GM19455 (cell line): ENCODE measurements around the gene PITPNM3.

ENCODE experiments used
- ATAC-seq: cut with Tn5 transposase; IDR thresholded peaks from one replicate; pipeline ENCODE4 v1.9.1; 2021; ENCODE audit not compliant: unreplicated experiment

Gene PITPNM3

DNA sequence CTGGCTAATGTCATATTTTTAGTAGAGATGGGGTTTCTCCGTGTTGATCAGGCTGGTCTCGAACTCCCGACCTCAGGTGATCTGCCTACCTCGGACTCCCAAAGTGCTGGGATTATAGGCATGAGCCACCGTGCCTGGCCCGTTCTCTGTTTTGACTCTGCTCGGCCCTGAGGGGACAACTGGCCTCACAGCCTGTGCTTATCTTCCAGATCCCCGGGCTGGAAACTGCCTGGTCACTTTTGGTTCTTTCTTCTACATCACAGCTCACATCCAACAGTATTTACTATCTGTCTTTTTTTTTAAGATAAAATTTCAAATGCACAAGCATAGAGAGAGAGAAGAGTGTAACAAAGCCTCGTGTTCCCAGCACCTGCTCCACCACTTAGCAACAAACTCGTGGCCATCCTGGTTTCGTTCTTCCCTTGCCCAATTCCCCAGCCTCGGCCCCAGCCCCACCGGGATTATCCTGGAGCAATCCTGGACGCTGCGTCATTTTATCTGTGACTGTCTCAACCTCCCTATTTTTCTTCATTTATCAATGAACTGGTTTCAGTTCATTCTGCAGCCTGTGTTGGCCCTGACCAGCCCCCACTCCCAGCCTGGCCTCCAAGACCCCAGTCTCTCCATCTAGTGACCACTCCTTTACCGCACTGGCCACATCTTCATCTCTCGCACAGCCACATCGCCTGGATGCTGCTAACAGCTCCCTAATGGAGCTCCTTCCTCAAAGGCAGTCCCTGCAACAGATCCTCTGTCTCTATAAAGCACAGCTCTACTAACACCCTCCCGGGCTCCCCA is 91.0 kb downstream of the PITPNM3 start:
- ATAC-seq: no peak

DNA sequence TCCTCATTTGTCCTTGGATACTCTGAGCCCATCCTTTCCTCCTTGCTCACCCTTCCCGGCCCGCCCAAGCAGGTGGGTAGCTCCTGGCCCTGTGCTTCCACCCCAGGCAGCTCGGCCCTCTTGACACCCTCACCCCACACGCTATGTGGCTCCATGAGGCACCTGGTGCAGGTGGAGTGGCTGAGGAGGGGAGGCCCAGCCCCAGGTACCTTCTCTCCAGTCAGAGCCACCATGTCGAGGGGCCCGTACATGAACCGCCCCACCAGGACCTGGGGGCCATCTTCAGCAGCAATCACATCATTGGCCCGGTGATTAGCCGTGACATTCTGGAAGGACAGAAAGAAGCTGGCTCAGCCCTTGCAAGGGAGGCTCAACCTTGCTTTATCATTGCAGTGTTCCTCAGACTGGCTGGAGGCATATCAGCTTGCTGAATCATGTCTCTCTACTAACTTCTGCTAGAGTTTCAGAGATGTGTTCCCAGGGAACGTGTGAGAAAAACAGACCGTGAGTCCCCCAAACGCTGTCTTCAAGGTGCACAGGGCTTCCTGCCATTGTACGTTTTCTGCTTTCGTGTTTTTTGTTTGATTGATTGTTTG is 91.8 kb downstream of the PITPNM3 start:
- no peak for ATAC-seq

DNA sequence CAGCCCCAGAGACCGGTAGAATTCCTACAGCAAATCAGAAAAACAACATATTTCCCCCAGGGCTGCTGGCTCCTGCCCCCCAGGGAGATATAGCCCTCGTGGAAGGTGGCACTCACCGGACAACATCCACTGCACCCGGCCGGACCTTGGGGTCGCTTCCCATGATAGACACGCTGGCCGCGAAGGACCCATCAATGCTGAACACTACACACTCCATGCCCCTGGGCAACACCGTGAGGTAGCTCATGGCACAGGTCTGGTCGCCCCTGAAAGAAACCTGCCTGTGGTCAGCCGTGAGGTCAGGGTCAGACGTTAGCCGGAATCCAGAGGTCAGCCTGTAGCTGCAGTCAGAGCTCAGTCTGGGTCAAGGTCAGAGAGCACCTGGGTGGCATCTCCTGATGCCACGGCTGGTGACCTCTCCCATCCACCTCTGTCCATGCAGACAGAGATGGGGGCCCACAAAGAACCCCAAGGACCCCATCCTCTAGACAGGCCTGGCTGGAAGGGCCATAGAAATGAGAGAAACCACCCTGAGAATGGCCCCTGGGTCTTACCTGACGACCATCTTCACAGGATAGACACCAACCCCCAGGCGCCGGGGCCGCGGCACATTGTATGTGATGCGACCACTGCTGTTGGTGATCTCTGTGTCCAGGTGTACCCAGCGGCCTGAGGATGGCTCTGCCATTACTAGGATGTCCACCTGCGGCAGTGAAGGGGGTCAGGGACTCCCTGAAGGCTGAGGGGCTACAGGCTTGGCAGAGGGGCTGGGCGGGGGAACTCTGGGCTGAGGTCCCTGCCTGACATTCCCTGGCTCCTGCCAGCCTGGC is 92.5 kb downstream of the PITPNM3 start:
- no peak for ATAC-seq

DNA sequence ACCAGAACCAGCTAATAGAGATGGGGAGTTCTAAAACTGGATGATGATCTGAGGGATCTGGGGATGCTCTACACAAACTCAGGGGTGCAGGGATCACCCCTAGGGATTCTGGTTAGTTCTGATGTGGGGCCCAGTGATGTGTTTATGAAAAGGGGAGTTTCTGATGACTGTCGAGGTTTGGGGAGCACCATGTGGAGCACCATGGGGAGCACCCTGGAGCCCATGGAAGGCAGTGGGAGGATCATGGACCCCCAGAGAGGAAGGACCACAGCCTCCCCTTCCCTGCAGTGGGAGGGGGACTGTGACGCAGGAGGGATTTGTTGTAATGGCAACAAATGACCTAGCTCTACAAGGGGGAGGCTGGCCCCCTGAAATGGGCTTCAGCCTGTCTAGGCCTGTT is 93.7 kb downstream of the PITPNM3 start:
- ATAC-seq: no peak

DNA sequence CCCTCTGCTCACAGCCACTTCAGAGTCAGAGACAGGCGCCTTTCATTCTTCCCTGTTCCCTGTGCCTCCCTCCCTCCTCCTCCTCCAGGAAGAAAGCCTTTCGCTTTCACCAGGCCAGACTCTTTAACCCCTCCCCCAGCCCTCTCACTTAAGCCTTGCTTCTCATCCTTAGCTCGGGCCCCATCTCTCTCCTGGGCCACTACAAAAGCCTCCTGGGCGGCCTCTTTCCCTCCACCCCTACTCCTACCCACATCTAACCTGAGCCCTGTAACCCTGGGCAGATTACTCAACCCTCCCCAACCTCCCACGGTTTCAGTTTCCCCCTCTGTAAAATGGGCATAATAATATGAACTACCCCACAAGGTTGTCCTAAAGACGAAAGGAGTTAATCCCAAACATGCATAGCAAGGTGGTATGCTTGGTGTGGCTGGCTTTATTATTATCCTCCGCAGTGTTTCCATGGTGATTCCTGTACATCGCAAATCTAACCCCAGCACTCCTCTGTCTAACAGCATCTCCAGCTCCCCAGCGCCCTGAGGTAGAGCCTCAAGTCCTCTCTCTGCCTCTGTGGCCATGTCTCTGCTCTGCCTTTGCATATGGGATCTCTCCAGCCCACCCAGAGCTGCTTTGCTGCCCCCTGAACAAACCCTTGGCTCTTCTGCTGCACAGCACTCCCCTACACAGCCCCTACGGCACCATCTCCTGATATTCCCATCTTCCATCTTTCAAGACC is 94.4 kb downstream of the PITPNM3 start:
- ATAC-seq: no peak

DNA sequence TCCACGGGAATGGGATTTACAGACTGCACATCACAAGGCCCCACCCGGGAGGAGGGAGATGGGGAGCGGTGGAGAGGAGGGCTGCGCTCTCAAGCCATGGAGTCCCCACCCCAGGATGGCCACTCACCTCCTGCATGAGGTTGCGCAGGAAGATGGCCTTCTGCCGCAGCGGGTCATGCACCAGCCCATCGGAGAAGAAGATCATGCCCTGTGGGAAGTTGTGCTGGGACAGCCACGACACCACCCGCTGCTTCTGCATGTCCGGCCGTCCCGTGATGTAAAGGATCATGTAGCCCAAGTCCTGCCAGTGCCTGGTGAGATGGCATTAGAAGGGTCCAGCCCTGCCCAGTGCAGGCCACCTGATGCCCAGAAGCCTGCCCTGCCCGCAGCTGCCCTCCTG is 95.1 kb downstream of the PITPNM3 start:
- no peak for ATAC-seq

DNA sequence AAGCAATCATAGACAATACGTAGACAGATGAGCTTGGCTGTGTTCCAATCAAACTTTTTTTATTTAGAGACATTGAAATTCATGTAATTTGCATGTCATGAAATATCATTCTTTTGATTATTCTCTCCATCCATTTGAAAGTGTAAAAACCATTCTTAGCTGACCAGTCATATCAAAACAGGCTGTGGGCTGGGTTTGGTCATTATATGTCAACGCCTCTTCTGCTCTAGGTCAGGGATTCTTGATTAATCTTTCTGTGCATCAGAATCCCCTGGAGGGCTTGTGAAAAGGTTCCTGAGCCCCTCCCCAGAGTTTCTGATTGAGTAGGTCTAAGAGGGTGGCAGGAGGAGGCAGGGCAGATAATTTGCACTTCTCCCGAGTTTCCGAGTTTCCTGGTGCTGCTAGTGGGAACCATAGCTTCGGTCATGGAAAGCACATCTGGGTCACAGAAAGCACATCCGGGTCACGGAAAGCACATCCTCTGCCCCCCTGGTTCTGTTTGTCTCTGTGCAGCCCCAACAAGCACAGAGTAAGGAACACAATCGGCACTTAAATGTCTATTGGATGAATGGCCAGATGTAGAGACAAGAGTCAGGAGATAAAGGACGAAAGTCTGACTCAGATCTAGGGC is 95.7 kb downstream of the PITPNM3 start:
- no peak for ATAC-seq

DNA sequence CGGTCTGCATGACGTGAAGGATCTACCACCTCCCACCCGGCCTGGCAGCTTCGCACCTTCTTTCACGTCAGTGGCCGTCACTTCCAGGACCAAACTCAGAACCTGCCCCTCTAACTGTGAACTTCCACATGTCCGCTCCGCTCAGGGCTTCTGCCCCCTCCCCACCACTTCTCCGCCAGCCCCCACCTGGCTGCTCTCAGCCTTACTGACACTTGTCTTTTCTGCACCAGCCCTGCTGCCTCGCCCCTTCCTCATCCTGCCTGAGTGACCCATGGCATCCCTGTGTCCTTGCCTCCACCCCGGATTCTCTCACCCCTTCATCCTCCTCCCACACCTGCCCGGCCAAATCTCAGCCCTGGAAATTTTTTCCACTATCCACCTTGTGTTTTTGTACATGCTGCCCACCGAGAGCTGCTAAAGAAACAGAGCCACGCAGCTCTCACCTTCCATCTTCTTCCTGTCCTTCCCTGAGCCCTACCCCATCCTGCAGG is 97.8 kb downstream of the PITPNM3 start:
- ATAC-seq: no peak

DNA sequence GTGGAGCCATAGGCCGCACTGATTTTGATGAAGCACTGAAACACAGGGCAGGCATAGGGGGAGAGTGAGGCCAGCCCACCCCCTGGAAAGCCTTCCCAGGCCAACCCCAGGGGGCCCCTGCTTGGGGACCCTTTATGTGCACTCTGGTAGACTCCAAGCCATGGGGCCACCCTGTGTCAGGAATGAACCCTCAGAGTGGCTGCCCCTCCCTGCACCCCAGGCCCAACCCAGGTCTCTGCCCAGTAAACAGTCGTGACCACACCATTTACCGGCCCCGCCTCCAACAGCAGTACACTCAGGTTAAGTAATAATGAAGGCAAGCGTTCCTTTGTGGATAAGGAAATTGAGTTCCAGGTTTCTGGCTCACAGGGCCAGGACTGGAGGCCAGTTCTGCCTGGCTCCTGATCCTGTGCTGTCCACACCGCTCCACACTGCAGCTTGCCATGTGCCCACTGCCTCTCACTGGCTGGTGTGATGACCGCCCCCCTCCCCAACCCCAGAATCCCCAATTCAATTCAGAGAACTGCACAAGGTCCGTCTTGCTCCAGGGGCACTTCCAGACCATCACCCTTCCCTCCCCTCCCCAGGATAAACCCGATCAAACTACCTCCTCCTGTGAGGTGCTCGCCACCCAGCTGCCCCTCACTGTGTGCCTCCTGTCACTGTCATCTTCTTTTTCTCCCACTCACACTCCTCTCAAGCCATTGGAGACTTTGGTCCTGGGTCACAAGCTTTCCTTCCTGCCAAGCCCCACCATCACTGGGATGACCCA is 98.5 kb downstream of the PITPNM3 start:
- ATAC-seq: no peak

DNA sequence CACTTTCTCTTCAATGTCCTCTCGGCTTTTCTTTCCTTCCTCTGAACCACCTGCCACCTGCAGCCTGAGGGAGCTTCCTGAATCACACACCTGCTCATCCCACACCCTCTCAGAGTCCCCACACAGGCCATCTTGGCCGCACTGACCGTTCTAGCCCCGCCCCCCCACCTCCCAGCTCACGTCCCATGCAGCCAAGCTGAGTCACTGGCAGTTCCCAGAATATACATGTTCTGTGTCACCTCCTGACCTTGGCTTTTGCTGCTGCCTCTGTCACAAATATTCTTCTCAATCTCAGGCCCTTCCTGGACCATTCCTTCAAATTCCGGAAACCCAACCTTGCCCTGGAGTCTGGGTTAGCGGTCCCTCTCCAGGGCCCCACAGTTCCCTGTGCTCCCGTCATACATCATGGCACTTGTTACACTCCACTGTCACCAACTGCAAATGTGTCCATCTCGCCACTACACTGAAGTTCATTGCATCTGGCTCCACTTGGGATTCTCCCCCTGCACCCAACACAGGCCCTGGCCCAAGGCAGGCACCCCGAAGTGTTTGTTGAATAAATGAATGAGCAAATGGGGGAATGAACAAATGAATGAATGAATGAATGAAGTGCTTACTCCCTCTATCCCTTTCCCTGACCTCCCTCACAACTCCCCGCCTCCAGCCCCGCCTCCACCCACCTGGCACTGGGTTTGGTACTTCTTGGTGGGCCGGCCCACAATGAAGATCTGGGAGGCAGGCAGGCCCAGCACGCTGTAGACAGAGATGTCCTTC is 99.3 kb downstream of the PITPNM3 start:
- ATAC-seq: no peak

DNA sequence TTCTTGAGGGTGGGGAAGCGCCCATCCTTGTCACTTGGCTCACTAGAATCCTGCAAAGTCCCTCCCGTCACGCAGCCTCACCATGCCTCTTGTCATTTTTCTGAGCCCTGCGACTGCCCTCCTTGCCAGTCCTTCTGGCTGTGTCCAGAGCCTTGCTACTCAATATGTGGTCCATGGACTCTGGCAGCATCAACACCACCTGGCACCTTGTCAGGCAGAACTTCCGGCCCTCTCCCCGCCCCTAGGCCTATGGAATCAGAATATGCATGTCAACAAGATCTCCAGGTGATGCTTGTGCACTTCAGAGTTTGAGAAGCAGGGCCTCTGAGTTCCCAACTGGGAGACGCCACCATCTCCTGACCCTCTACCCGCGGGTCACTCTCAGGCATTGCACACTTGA is 100.0 kb downstream of the PITPNM3 start:
- no peak for ATAC-seq

DNA sequence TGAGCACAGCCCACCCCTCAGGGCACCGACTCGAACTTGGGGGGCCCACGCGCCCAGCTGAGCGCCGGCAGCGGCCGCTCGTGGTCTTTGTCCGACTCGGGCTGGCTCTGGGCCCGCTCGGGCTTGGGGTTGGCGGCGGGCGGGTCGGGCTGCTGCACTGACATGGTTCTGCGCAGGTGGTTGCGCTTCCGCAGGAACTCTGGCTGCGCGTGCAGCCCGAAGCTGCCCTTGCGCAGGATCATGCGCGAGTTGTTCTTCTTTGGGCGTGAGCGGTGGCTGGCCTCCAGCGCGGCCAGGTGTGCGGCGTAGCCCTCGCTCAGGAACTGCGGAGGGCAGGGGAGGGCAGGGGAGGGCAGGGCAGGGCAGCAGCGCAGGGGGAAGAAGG is 101.0 kb downstream of the PITPNM3 start:
- no peak for ATAC-seq

DNA sequence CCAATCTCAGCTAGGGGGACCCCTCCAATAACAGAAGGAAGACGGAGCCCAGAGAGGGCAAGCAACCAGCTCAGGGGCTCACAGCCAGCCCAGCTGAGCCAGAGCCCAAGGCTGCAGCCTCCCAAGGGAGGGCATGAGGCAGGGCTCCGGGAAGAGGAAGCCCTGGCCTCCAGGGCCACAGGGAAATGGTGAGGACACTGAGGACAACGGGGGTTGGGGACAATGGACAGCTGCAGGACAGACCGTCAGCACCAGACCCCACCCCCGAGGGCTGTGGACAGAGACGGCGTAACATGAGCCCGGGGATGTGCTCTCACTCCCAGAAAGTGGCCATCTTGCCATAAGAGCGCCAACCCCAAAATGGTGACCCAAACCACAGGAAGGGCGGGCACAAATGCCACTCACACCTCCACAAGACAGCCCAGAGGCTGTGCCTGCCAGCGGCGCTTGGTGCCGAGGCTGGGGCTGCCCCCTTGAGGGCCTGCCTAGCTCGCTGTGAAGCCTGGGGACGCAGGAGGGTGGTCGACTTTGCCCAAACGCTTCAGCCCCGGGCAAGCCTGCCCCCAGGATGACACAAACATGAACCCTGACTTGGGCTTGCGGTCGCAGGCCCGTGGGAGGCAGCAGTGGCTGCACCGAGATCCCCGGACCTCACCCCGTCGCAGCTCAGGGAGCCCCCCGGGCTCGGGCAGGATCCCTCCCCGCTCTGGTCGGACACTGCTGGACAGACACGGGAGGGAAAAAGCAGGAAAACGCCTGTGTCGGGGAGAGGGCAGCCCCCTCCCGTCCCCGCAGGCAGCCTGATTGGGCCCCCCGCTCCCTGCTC is 101.6 kb downstream of the PITPNM3 start:
- ATAC-seq: no peak

DNA sequence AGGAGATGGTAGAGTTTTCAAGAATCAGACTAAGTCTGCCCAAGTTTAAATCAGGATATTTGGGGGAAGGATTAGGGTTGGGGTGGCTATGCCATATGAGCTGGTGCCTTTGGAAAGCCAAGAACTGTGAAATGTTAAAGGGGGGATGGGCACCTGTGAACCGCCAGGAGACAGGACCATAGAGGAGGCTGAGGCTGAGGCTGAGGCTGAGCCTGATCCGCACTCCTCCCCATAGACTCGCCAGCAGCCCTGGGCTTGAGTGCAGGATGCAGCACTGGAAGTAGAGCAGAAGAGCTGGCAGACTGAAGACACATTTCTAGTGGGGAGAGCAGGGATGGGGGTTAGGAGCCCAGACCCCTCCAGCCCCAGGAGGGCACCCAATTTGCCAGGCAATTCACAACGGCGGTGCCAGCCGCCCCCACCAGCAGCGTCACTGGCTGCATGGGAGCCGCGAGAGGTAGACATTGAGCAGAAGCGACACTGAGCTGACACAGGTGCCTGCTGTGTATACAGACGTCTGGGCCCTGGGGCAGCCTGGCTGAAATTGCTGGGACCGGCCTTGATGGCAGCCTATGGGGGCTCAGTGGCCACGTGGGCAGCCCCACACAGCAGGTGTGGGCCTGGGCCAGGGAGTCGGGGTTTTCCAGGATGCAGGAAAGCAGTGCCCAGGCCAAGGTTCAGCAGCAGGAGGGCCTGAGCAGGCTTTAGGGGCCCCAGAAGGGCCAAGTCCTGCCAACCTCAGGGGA is 102.9 kb downstream of the PITPNM3 start:
- ATAC-seq: no peak

DNA sequence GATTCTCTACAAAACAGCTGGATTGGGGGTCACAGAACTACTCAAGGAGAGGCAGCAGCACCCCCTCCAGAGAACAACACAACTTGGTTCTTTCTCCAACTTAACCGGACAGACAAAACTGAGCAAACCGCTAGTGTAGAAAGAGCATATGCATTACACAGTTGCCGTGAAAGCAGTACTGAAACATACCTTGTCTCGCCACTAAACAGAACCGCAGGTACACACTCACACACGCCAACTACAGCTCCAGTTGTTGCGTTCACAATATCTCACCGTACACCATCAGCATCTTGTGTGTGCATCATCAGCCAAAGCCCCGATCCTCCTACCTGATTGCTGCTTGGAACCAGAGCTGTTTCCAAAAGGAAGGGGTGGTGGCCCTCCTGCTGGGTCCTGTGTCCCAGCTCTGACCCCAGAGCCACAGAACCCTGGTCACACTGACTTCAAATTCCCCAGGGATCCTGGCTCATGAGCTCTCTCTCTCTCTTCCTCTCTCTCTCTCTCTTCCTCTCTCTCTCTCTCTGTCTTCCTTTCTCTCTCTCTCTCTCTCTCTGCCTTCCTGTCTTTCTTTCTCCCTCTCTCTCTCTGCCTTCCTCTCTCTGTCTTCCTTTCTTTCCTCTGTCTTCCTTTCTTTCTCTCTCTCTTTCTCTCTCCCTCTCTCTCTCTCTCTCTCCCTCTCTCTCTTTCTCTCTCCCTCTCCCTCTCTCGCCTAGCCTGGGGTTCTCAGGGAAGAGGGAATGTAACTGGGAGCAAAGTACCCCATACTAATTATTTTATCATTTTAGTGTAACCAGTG is 103.7 kb downstream of the PITPNM3 start:
- no peak for ATAC-seq

DNA sequence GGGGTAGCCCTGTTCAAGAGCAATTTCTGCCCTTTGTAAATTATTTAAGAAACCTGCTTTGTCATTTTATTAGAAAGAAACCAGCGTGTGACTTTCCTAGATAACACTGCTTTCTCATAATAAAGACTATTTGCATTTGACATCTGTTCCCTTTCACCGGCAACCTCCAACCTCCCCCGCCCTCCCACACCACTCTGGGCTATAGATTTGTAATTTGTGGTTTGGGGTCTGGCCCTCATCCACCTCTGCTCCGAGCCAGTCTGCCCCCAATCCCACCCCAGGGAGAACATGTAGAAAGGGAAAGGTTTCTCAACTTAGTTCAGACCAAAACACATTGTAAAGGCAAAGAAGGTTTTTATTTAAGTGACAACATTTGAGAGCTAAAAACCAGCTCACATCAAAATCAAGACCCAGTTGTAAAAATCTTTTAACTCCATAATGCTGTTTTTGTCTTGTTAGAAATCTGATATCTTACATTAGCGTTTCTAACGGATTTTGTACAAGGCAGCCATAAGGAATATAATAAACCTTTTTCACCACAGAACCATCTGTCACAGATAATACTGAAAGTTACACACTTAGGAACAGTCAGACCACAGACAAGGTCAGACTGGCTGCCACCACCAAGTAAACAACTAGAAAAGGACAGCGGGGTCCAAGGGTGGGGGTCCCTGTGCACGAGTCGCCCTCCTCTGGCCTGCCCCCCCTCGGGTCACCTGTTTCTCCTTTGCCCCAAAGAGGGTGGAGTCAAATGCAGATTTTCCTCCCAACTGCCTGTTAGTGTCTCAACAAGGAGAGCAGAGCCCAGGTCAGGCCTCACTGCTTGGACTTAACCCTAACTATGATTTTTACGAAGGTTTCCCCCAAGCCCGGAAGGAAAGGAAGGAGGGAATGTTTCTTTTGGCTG is 105.2 kb downstream of the PITPNM3 start:
- ATAC-seq: no peak
